K562 (cell line): ENCODE data around the gene PIEZO2. TPM values are rescaled to one million over a fixed set of nuclear protein-coding genes. Genes with fewer than 3 reads are reported as not detected.

ENCODE experiments used
- ATAC-seq: fragments of 200-7000 bp; cut with Tn5 transposase; 3 replicates; pipeline ENCODE4 v1.9.1; 2020; ENCODE audit warnings: moderate library complexity
- BruUV-seq: library from RNA; stranded (reverse); fragments of 400-500 nt; replicated peaks from 2 replicates; lab custom pipeline; 2021; lab: Mats Ljungman, UMichigan
- CTCF ChIA-PET: fragments of 300-600 bp; formaldehyde crosslinking; extraction: SDS; loops from one replicate; lab custom pipeline; 2021; ENCODE audit warnings: low intra/inter-chr PET ratio; lab: Yijun Ruan, JAX
- POLR2A ChIA-PET: fragments of 300-600, 350-650 bp; sonication (Branson Sonifier 250); formaldehyde crosslinking; extraction: SDS; loops from one replicate; lab custom pipeline; 2021; ENCODE audit warnings: antibody characterized with exemption, inconsistent platforms; lab: Yijun Ruan, JAX
- DNase-seq, 4 experiments: peaks; one replicate each; pipeline versions ENCODE4 v3.0.0 to v3.0.0-alpha.2; 2011 to 2018; ENCODE audit warnings: low spot score in 3 of 4, mixed read lengths in 3 of 4; ENCODE audit errors: extremely low read depth in 1 of 4
- FAIRE-seq: peaks from 2 replicates; lab custom pipeline; 2011; peaks lifted over from hg19 to GRCh38; lab: Jason Lieb, UNC
- H2AFZ ChIP-seq: 2 replicates; pipeline ENCODE4 v1.6.0; 2011; ENCODE audit warnings: low read depth, low read length, control low read depth, inconsistent platforms
- H3K27ac ChIP-seq: fragments of 200-600 bp; 3 replicates; pipeline ENCODE4 v1.8.0; 2011; ENCODE audit warnings: low read depth, mild to moderate bottlenecking, control low read depth, inconsistent platforms, low read length, moderate library complexity, mixed read lengths; ENCODE audit errors: extremely low read depth
- H3K27me3 ChIP-seq, 2 experiments: fragments of 300-600 bp in 1 of 2; 2 replicates in 1 of 2; 3 replicates in 1 of 2; pipeline versions ENCODE4 v1.6.0 to v1.8.0; 2011; ENCODE audit warnings: inconsistent platforms in 2 of 2, low read length in 2 of 2, mild to moderate bottlenecking in 1 of 2, mixed read lengths in 1 of 2, moderate library complexity in 1 of 2; ENCODE audit not compliant: control insufficient read depth in 2 of 2, insufficient read depth in 2 of 2
- H3K36me3 ChIP-seq: fragments of 300-600 bp; 3 replicates; pipeline ENCODE4 v1.8.0; 2011; ENCODE audit warnings: mild to moderate bottlenecking, low read length, inconsistent platforms; ENCODE audit not compliant: control insufficient read depth, insufficient read depth
- H3K4me1 ChIP-seq, 2 experiments: fragments of 200-600 bp in 1 of 2; replicated peaks in 1 of 2; 2 replicates in 1 of 2; 3 replicates in 1 of 2; pipeline versions ENCODE4 v1.5.1 to v1.8.0; 2011; ENCODE audit warnings: inconsistent platforms in 2 of 2, low read length in 2 of 2, mild to moderate bottlenecking in 1 of 2, mixed read lengths in 1 of 2, moderate library complexity in 1 of 2; ENCODE audit not compliant: control insufficient read depth in 2 of 2, insufficient read depth in 2 of 2
- H3K4me2 ChIP-seq: 2 replicates; pipeline ENCODE4 v1.6.1; 2011; ENCODE audit warnings: low read length, control low read depth, inconsistent platforms, mixed read lengths; ENCODE audit not compliant: insufficient read depth
- H3K4me3 ChIP-seq: fragments of 200-600 bp; sonication (generic), shearing (Covaris generic); 2 replicates; pipeline ENCODE4 v1.5.1; 2016; ENCODE audit warnings: control low read depth, inconsistent platforms
- H3K79me2 ChIP-seq: fragments of 200-600 bp; 3 replicates; pipeline ENCODE4 v1.8.0; 2011; ENCODE audit warnings: low read length, inconsistent platforms; ENCODE audit not compliant: control insufficient read depth, insufficient read depth
- H3K9ac ChIP-seq, 2 experiments: 2 replicates each; pipeline versions ENCODE4 v1.6.0 to v1.6.1; 2011; ENCODE audit warnings: low read depth in 2 of 2, low read length in 2 of 2, control low read depth in 1 of 2, inconsistent platforms in 1 of 2, mild to moderate bottlenecking in 1 of 2, mixed read lengths in 1 of 2; ENCODE audit not compliant: insufficient read depth in 1 of 2
- H3K9me1 ChIP-seq: one replicate; pipeline ENCODE4 v1.6.0; 2011; ENCODE audit warnings: inconsistent platforms, mild to moderate bottlenecking, low read length, moderate library complexity; ENCODE audit not compliant: control insufficient read depth, insufficient read depth
- H3K9me3 ChIP-seq: replicated peaks from 2 replicates; pipeline ENCODE4 v1.5.1; 2011; ENCODE audit warnings: low read depth, low read length, inconsistent platforms; ENCODE audit not compliant: control insufficient read depth, insufficient read depth
- H4K20me1 ChIP-seq: replicated peaks from 2 replicates; pipeline ENCODE4 v1.6.1; 2011; ENCODE audit warnings: low read length, inconsistent platforms, mixed read lengths; ENCODE audit not compliant: control insufficient read depth, insufficient read depth
- CSDE1 ChIP-seq, 2 experiments: fragments of 450-650 bp; IDR thresholded peaks; 2 replicates each; pipeline ENCODE4 v1.6.1; 2016; ENCODE audit warnings: mild to moderate bottlenecking in 1 of 2
- HDAC2 ChIP-seq: fragments of 450-650 bp; IDR thresholded peaks from 2 replicates; pipeline ENCODE4 v1.6.1; 2016; ENCODE audit warnings: mild to moderate bottlenecking
- HMGN3 ChIP-seq: IDR thresholded peaks from 2 replicates; pipeline ENCODE4 v1.6.1; 2011; ENCODE audit warnings: borderline replicate concordance, low read depth, mild to moderate bottlenecking, mixed read lengths, low read length; ENCODE audit not compliant: insufficient read length; ENCODE audit errors: extremely low read depth
- KDM4B ChIP-seq, 2 experiments: fragments of 450-650 bp in 1 of 2; sonication (generic) in 1 of 2; IDR thresholded peaks; 2 replicates each; pipeline ENCODE4 v1.6.1; 2016 to 2017; ENCODE audit warnings: borderline replicate concordance in 2 of 2, antibody characterized with exemption in 1 of 2, low read depth in 1 of 2, mild to moderate bottlenecking in 1 of 2
- KLF10 ChIP-seq: fragments of 250-450 bp; sonication (Bioruptor Pico); IDR thresholded peaks from 2 replicates; pipeline ENCODE4 v1.6.1; 2021; ENCODE audit warnings: matching md5 sums
- L3MBTL2 ChIP-seq: fragments of 450-650 bp; IDR thresholded peaks from 2 replicates; pipeline ENCODE4 v1.6.1; 2016; ENCODE audit warnings: mild to moderate bottlenecking, moderate library complexity
- MEF2A ChIP-seq: IDR thresholded peaks from 2 replicates; pipeline ENCODE4 v1.6.1; 2011; ENCODE audit warnings: low read depth, mild to moderate bottlenecking, low read length, moderate library complexity; ENCODE audit not compliant: control insufficient read depth
- MYC ChIP-seq, 2 experiments: fragments of 250-450 bp in 1 of 2; sonication (Bioruptor Pico) in 1 of 2; IDR thresholded peaks; 2 replicates each; pipeline versions ENCODE4 v1.5.1 to v1.6.1; 2012 to 2021; ENCODE audit warnings: low read depth in 2 of 2, borderline replicate concordance in 1 of 2, improper control_type of control experiment in 1 of 2, low read length in 1 of 2, mild to moderate bottlenecking in 1 of 2, moderate library complexity in 1 of 2
- NFXL1 ChIP-seq: fragments of 450-650 bp; formaldehyde crosslinking; IDR thresholded peaks from 2 replicates; pipeline ENCODE4 v1.4.0; 2021; ENCODE audit warnings: mild to moderate bottlenecking
- SMAD1 ChIP-seq: fragments of 150-350 bp; IDR thresholded peaks from 2 replicates; pipeline ENCODE4 v1.6.1; 2014; ENCODE audit warnings: low read length, low read depth; ENCODE audit not compliant: partially characterized antibody
- STAT5A ChIP-seq: IDR thresholded peaks from 2 replicates; pipeline ENCODE4 v1.6.1; 2012; ENCODE audit warnings: low read length, inconsistent platforms, borderline replicate concordance
- TEAD2 ChIP-seq: fragments of 450-650 bp; IDR thresholded peaks from 2 replicates; pipeline ENCODE4 v1.6.1; 2016; ENCODE audit warnings: missing genetic modification characterization, control low read depth, missing compliant biosample characterization
- ZNF140 ChIP-seq: fragments of 250-450 bp; sonication (Bioruptor Pico); IDR thresholded peaks from 2 replicates; pipeline ENCODE4 v1.8.0; 2021; ENCODE audit warnings: moderate library complexity, mild to moderate bottlenecking, inconsistent platforms
- ZNF707 ChIP-seq: fragments of 250-450 bp; sonication (Bioruptor Pico); conservative IDR thresholded peaks from 2 replicates; pipeline ENCODE4 v1.8.0; 2022; ENCODE audit warnings: inconsistent platforms, mild to moderate bottlenecking, moderate library complexity
- WGBS: fragments of 100-300 bp; shearing (Covaris generic); methylation state at CpG from one replicate; pipeline ENCODE4 v1.1.6; 2016; ENCODE audit warnings: low coverage, mixed read lengths; ENCODE audit not compliant: insufficient coverage; ENCODE audit errors: missing lambda C conversion rate; 5-methylcytosine and 5-hydroxymethylcytosine counted together
- in situ Hi-C: fragments of 300-500 bp; cut with MboI; formaldehyde crosslinking; loops from 4 replicates; pipeline ENCODE4 v1.15.0; 2018; ENCODE audit warnings: inconsistent platforms, mixed read lengths
- intact Hi-C: fragments of 100-400 bp; cut with micrococcal nuclease; formaldehyde crosslinking; loops from 2 replicates; pipeline ENCODE4 v1.14.2; 2022
- polyA plus RNA-seq, 8 experiments: library from polyadenylated mRNA; depleted of rRNA in 4 of 8; stranded (reverse) in 5 of 8; unstranded in 3 of 8; fragments of >200 nt; fragmentation: Nextera tagmentation in 2 of 8; fragmentation: Illumina TruSeq in 1 of 8; extraction: Ambion mirVana in 2 of 8; extraction: Trizol in 1 of 8; gene quantifications; 2 replicates each; pipeline versions ENCODE4 v1.2.1 to v1.2.3, GENCODE V29; 2011 to 2014; ENCODE audit warnings: inconsistent platforms in 1 of 8, missing spikeins in 1 of 8
- total RNA-seq, 7 experiments: library from RNA; depleted of rRNA in 6 of 7; stranded (reverse); fragments of >200 nt in 6 of 7; fragmentation: Illumina TruSeq in 2 of 7; extraction: Trizol in 2 of 7; gene quantifications; 2 replicates each; pipeline versions ENCODE4 v1.2.1 to v1.2.3, GENCODE V29; 2011 to 2021; ENCODE audit warnings: low replicate concordance in 1 of 7
- TF ChIP-seq, protein P1 (sequence below): sonication (generic); formaldehyde crosslinking; IDR thresholded peaks from 2 replicates; pipeline ENCODE4 v1.9.0; 2022; ENCODE audit warnings: mild to moderate bottlenecking, missing genetic modification reagents
- TF ChIP-seq, protein P2 (sequence below): fragments of 450-650 bp; IDR thresholded peaks from 2 replicates; pipeline ENCODE4 v1.6.1; 2016; ENCODE audit warnings: antibody characterized with exemption

The PIEZO2 gene
- total and polyA plus RNA-seq, 9 of the 15 experiments (the other 6 are each of a cell fraction or from before 2014, with no cell fraction given) = 0.54 to 4.1 (median 2.0) TPM

GRCh38 chr18:10757946-10758345 is 391.4 kb downstream of the PIEZO2 start:
- FAIRE-seq = no peak
- TF ChIP-seq MYC (IDR thresholded peaks at IDR 0.05; ENCODE audit: low read depth, low read length) (no peak), MYC (CRISPR knock-in tag; IDR thresholded peaks at IDR 0.05; ENCODE audit: borderline replicate concordance, low read depth) (no peak), L3MBTL2 (no peak), KDM4B (IDR thresholded peaks at IDR 0.05; ENCODE audit: borderline replicate concordance in 2 of 2, low read depth in 1 of 2) (no peak), STAT5A (no peak), CSDE1 (IDR thresholded peaks at IDR 0.05) (no peak), ZNF140 (CRISPR knock-in tag) (no peak), MEF2A (no peak), HDAC2 (no peak), SMAD1 (no peak), HMGN3 (no peak), TEAD2 (tag) (no peak), KLF10 (no peak), ZNF707 (CRISPR knock-in tag) (no peak), NFXL1 (no peak)
- TF ChIP-seq, protein P1, sequence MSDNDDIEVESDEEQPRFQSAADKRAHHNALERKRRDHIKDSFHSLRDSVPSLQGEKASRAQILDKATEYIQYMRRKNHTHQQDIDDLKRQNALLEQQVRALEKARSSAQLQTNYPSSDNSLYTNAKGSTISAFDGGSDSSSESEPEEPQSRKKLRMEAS (CRISPR knock-in tag) = no peak
- TF ChIP-seq, protein P2, sequence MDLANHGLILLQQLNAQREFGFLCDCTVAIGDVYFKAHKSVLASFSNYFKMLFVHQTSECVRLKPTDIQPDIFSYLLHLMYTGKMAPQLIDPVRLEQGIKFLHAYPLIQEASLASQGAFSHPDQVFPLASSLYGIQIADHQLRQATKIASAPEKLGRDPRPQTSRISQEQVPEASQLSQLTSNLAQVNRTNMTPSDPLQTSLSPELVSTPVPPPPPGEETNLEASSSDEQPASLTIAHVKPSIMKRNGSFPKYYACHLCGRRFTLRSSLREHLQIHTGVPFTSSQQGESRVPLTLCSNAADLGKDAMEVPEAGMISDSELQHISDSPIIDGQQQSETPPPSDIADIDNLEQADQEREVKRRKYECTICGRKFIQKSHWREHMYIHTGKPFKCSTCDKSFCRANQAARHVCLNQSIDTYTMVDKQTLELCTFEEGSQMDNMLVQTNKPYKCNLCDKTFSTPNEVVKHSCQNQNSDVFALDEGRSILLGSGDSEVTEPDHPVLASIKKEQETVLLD = no peak

More at GRCh38 chr18:10757946-10758345, 391.4 kb downstream of the PIEZO2 start:
- ATAC-seq = no peak
- no peaks in the 10 kb centered on the region for H3K4me1 ChIP-seq
- POLR2A ChIA-PET = interaction anchor here (1.1 kb wide), 1 partner anchor 26 kb away, joined by 3 read pairs; no protein-coding TSS in a partner anchor
- no peaks in the 10 kb centered on the region for H4K20me1 ChIP-seq
- no TSS peak for BruUV-seq
- peaks cover 11 to 26% of the 10 kb centered on the region in 2 experiments; a peak in 4 of 5 replicates for H3K27me3 ChIP-seq
- intact Hi-C loops = no loop called here
- H3K79me2 ChIP-seq = no peaks in the 10 kb centered on the region
- H3K27ac ChIP-seq = no peak overlapping the region
- no peak overlapping the region for H3K4me2 ChIP-seq
- H2AFZ ChIP-seq = no peak overlapping the region
- 0% methylated on average over 6 of the region's 6 CpGs for WGBS
- in situ Hi-C loops = no loop called here
- CTCF ChIA-PET = no interaction called here
- H3K9me1 ChIP-seq = no peaks in the 10 kb centered on the region
- H3K4me3 ChIP-seq = no peak overlapping the region
- H3K36me3 ChIP-seq = no peaks in the 10 kb centered on the region
- no peak overlapping the region for H3K9ac ChIP-seq
- no peak for DNase-seq
- H3K9me3 ChIP-seq = no peaks in the 10 kb centered on the region
